Stimulated activated CD8-positive, alpha-beta memory T cell treated with anti-CD3 and anti-CD28 coated beads, Interleukin-4, amount 100 ng/mL, for 24 hours (primary cell): ENCODE data around the gene ZCCHC24.
A peak's percentile ranks its signal among the peaks of the same experiment; 100 is the strongest.

Source experiments
- DNase-seq: peaks from one replicate; pipeline ENCODE4 v3.0.0-alpha.2; 2020; ENCODE audit warnings: low read depth

The ZCCHC24 gene

GRCh38 chr10:79410315-79411094, 34.9 kb downstream of the ZCCHC24 start:
- DNase-seq: no peak

GRCh38 chr10:79409726-79410085, 35.7 kb downstream of the ZCCHC24 start:
- no peak for DNase-seq

GRCh38 chr10:79409038-79409725, 36.2 kb downstream of the ZCCHC24 start:
- DNase-seq: no peak

GRCh38 chr10:79407811-79408795, 37.3 kb downstream of the ZCCHC24 start:
- DNase-seq: no peak

GRCh38 chr10:79407423-79407796, 38.0 kb downstream of the ZCCHC24 start:
- DNase-seq: no peak

- no peak for DNase-seq
Observed at GRCh38 chr10:79406683-79407422, 38.6 kb downstream of the ZCCHC24 start.

- DNase-seq: no peak
Observed at GRCh38 chr10:79405995-79406515, 39.4 kb downstream of the ZCCHC24 start.

GRCh38 chr10:79405221-79405994, 40.0 kb downstream of the ZCCHC24 start:
- DNase-seq: no peak

- DNase-seq: no peak
Observed at GRCh38 chr10:79404690-79405131, 40.7 kb downstream of the ZCCHC24 start.

- no peak for DNase-seq
Observed at GRCh38 chr10:79404231-79404609, 41.2 kb downstream of the ZCCHC24 start.

GRCh38 chr10:79403441-79404230, 41.8 kb downstream of the ZCCHC24 start:
- no peak for DNase-seq

GRCh38 chr10:79402951-79403350, 42.5 kb downstream of the ZCCHC24 start:
- no peak for DNase-seq

GRCh38 chr10:79402625-79402946, 42.8 kb downstream of the ZCCHC24 start:
- DNase-seq: no peak

- no peak for DNase-seq
Observed at GRCh38 chr10:79401015-79401921, 44.2 kb downstream of the ZCCHC24 start.

GRCh38 chr10:79400146-79401004, 45.0 kb downstream of the ZCCHC24 start:
- peak; percentile 33 for DNase-seq

- DNase-seq: no peak
Observed at GRCh38 chr10:79399223-79399831, 46.1 kb downstream of the ZCCHC24 start.

GRCh38 chr10:79398642-79399041, 46.8 kb downstream of the ZCCHC24 start:
- DNase-seq: no peak
